ENCODE data around the gene RASA3. TPM values are rescaled to one million over a fixed set of nuclear protein-coding genes. Genes with fewer than 3 reads are reported as not detected.

RASA3 gene
- total and polyA plus RNA-seq, 10 of the 15 experiments (the other 5 are each of a cell fraction or from before 2014, with no cell fraction given): 0.79 to 33.9 (median 17.6) TPM

DNA sequence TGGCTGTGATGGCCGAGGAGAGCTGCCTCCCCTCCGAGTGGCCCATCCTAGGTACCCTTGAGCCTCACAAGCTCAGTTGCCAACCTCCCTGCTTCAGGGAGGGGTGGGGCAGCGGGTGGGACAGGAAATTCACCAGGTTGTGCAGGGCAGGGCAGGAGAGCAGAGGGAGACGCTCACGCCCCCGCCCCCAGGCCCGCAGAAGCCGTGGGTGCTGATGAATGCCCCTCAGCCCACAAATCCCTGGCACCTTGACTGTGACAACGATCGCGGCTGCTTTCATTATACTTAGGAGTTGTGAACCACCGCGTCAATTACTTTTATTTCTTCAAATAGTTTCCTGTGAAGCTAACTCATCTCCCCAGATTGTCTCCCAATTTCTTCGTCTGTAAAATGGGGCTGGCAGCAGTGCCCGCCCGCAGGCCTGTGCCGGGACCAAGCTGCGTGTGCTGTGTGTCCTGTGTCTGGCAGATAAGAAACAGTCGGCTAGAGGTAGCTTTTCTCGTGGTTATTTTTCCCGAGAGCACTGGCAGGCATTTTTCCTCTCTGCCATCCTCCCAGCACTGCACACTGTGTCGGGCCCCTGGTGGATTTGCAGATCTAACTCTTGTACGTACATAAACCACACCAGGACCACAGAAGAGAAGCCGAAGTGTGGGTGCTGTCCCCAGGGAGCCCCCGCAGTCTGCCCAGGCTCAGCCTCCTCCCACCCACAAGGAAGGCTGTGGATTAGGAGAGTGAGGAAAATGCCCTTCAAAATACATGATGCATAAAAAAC is 7.9 kb upstream of the RASA3 start:
- FAIRE-seq: peak; percentile 38

DNA sequence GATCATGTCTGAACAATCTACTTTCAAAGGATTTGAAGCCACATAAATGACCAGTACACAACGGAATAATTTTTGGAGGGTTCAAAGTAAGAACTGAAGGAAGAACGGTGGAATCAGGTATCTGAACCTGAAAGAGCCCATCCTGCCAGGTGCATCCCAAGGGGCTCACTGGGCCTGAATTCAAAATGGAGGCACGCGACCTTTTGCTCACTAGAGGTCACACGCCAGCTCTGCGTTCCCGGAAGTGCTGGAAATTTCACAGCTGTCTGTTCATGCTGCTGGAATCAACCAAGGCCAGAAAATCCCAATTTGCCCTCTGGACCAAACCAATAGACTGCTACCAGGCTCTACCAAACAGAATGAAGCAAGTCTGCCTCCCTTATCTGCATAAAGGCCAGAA is 4.2 kb upstream of the RASA3 start:
- ATAC-seq: no peak
- POLR2A ChIA-PET: no interaction called here
- CTCF ChIA-PET: no interaction called here
- TF ChIP-seq, protein P1, sequence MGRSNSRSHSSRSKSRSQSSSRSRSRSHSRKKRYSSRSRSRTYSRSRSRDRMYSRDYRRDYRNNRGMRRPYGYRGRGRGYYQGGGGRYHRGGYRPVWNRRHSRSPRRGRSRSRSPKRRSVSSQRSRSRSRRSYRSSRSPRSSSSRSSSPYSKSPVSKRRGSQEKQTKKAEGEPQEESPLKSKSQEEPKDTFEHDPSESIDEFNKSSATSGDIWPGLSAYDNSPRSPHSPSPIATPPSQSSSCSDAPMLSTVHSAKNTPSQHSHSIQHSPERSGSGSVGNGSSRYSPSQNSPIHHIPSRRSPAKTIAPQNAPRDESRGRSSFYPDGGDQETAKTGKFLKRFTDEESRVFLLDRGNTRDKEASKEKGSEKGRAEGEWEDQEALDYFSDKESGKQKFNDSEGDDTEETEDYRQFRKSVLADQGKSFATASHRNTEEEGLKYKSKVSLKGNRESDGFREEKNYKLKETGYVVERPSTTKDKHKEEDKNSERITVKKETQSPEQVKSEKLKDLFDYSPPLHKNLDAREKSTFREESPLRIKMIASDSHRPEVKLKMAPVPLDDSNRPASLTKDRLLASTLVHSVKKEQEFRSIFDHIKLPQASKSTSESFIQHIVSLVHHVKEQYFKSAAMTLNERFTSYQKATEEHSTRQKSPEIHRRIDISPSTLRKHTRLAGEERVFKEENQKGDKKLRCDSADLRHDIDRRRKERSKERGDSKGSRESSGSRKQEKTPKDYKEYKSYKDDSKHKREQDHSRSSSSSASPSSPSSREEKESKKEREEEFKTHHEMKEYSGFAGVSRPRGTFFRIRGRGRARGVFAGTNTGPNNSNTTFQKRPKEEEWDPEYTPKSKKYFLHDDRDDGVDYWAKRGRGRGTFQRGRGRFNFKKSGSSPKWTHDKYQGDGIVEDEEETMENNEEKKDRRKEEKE (IDR thresholded peaks at IDR 0.05): no peak
- TF ChIP-seq, protein P2, sequence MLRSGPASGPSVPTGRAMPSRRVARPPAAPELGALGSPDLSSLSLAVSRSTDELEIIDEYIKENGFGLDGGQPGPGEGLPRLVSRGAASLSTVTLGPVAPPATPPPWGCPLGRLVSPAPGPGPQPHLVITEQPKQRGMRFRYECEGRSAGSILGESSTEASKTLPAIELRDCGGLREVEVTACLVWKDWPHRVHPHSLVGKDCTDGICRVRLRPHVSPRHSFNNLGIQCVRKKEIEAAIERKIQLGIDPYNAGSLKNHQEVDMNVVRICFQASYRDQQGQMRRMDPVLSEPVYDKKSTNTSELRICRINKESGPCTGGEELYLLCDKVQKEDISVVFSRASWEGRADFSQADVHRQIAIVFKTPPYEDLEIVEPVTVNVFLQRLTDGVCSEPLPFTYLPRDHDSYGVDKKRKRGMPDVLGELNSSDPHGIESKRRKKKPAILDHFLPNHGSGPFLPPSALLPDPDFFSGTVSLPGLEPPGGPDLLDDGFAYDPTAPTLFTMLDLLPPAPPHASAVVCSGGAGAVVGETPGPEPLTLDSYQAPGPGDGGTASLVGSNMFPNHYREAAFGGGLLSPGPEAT (IDR thresholded peaks at IDR 0.05; ENCODE audit: low read depth): no peak
- no peak for TF ChIP-seq SUZ12 (IDR thresholded peaks at IDR 0.05; ENCODE audit: unreplicated experiment)
- TF ChIP-seq BHLHE40 (IDR thresholded peaks at IDR 0.05; ENCODE audit: borderline replicate concordance in 1 of 2, low read depth in 2 of 2, low read length in 1 of 2): no peak

More for the DNA sequence above, 7.9 kb upstream of the RASA3 start:
- peak overlapping the region; percentile 71 for H3K4me2 ChIP-seq (ENCODE audit: control insufficient read depth, insufficient read depth)
- CTCF ChIA-PET: no interaction called here
- no peak overlapping the region for H3K4me3 ChIP-seq
- TF ChIP-seq IKZF2 (IDR thresholded peaks at IDR 0.05) (peak in 1 of 2 experiments; percentile 50; a peak in 2 of 4 replicates), MEF2B (IDR thresholded peaks at IDR 0.05; ENCODE audit: partially characterized antibody, poor library complexity, severe bottlenecking) (peak; percentile 89), NRF1 (conservative IDR thresholded peaks at IDR 0.05; ENCODE audit: low read depth, low read length) (no peak), NFYB (IDR thresholded peaks at IDR 0.05; ENCODE audit: insufficient read depth, low read depth, low read length) (no peak), LARP7 (IDR thresholded peaks at IDR 0.05) (no peak), IKZF1 (conservative IDR thresholded peaks at IDR 0.05) (0 out of 2 replicates have a peak, but pooled peaks have one; percentile 23)
- TF ChIP-seq, protein P3, sequence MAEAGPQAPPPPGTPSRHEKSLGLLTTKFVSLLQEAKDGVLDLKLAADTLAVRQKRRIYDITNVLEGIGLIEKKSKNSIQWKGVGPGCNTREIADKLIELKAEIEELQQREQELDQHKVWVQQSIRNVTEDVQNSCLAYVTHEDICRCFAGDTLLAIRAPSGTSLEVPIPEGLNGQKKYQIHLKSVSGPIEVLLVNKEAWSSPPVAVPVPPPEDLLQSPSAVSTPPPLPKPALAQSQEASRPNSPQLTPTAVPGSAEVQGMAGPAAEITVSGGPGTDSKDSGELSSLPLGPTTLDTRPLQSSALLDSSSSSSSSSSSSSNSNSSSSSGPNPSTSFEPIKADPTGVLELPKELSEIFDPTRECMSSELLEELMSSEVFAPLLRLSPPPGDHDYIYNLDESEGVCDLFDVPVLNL (IDR thresholded peaks at IDR 0.05; ENCODE audit: low read depth, low read length): no peak
- POLR2A ChIA-PET: no interaction called here
- DNase-seq (ENCODE audit: low read depth, low spot score) (no peak), ATAC-seq (peak; percentile 38)
- in situ Hi-C loops (cut with MboI): no loop called here
- no peak overlapping the region for H3K9ac ChIP-seq (ENCODE audit: control insufficient read depth, insufficient read depth, low read length)
- H3K27ac ChIP-seq (ENCODE audit: control insufficient read depth, insufficient read depth): no peak overlapping the region
- no TSS peak for BruUV-seq (replicated peaks)
- no peaks in the 10 kb centered on the region for H3K27me3 ChIP-seq (replicated peaks in 1 of 2; ENCODE audit: control insufficient read depth in 2 of 2, insufficient read depth in 2 of 2, low read length in 1 of 2)
- RAD21 ChIA-PET (ENCODE audit: unreplicated experiment): interaction anchor here (1.0 kb wide), 1 partner anchor 73 kb away, joined by 3 read pairs; no protein-coding TSS in a partner anchor
- H3K4me1 ChIP-seq (ENCODE audit: control insufficient read depth, insufficient read depth, low read length): peaks cover 28% of the 10 kb centered on the region
- no peaks in the 10 kb centered on the region for H3K9me3 ChIP-seq (replicated peaks; ENCODE audit: control insufficient read depth, insufficient read depth, low read length)
- SMC1A ChIA-PET (ENCODE audit: uncharacterized antibody, unreplicated experiment): no interaction called here
- no peaks in the 10 kb centered on the region for H4K20me1 ChIP-seq (ENCODE audit: control insufficient read depth, insufficient read depth)
- no peaks in the 10 kb centered on the region for H3K79me2 ChIP-seq (ENCODE audit: control insufficient read depth, insufficient read depth, low read length)
- WGBS (ENCODE audit: insufficient coverage, insufficient replicate concordance, low lambda C conversion rate, missing lambda C conversion rate): 8% methylated on average over 25 of the region's 25 CpGs
- H3K36me3 ChIP-seq (ENCODE audit: control insufficient read depth in 2 of 2, insufficient read depth in 2 of 2, low read length in 1 of 2): no peaks in the 10 kb centered on the region
- intact Hi-C loops (cut with micrococcal nuclease; ENCODE audit: unreplicated experiment): loop anchor here (10.0 kb wide), 1 partner anchor 326 kb away; no protein-coding TSS in a partner anchor
- no peak overlapping the region for H2AFZ ChIP-seq (ENCODE audit: control insufficient read depth, low read depth, low read length)

More for the DNA sequence above, 4.2 kb upstream of the RASA3 start:
- no peak overlapping the region for H3K27ac ChIP-seq (ENCODE audit: control insufficient read depth, insufficient read depth)
- peaks cover 11% of the 10 kb centered on the region for H3K4me1 ChIP-seq (ENCODE audit: control insufficient read depth, insufficient read depth, low read length)
- no peaks in the 10 kb centered on the region for H3K9me3 ChIP-seq (replicated peaks; ENCODE audit: control insufficient read depth, insufficient read depth, low read length)
- FAIRE-seq (no peak), DNase-seq (ENCODE audit: low read depth, low spot score) (no peak)
- WGBS (ENCODE audit: insufficient coverage, insufficient replicate concordance, low lambda C conversion rate, missing lambda C conversion rate): 75% methylated on average over 7 of the region's 7 CpGs
- H2AFZ ChIP-seq (ENCODE audit: control insufficient read depth, low read depth, low read length): no peak overlapping the region
- intact Hi-C loops (cut with micrococcal nuclease; ENCODE audit: unreplicated experiment): no loop called here
- H4K20me1 ChIP-seq (ENCODE audit: control insufficient read depth, insufficient read depth): no peaks in the 10 kb centered on the region
- H3K4me3 ChIP-seq: no peak overlapping the region
- RAD21 ChIA-PET (ENCODE audit: unreplicated experiment): no interaction called here
- peaks cover 6% of the 10 kb centered on the region for H3K79me2 ChIP-seq (ENCODE audit: control insufficient read depth, insufficient read depth, low read length)
- H3K9ac ChIP-seq (ENCODE audit: control insufficient read depth, insufficient read depth, low read length): no peak overlapping the region
- BruUV-seq (replicated peaks): no TSS peak
- no peaks in the 10 kb centered on the region for H3K36me3 ChIP-seq (ENCODE audit: control insufficient read depth in 2 of 2, insufficient read depth in 2 of 2, low read length in 1 of 2)
- H3K27me3 ChIP-seq (replicated peaks in 1 of 2; ENCODE audit: control insufficient read depth in 2 of 2, insufficient read depth in 2 of 2, low read length in 1 of 2): no peaks in the 10 kb centered on the region
- SMC1A ChIA-PET (ENCODE audit: uncharacterized antibody, unreplicated experiment): interaction anchor here (1.5 to 1.8 kb wide), 2 partner anchors 12 to 86 kb away, joined by 3 to 6 read pairs; no protein-coding TSS in a partner anchor
- in situ Hi-C loops (cut with MboI): no loop called here
- no peak overlapping the region for H3K4me2 ChIP-seq (ENCODE audit: control insufficient read depth, insufficient read depth)

Data from GM12878 (cell line).